Stimulated activated CD4-positive, alpha-beta T cell treated with anti-CD3 and anti-CD28 coated beads, Interleukin-15, amount 100 ng/mL, for 24 hours (primary cell): ENCODE data around the gene ADARB2.

Source experiments
- DNase-seq: peaks from one replicate; pipeline ENCODE4 v3.0.0-alpha.2; 2020

ADARB2 gene

DNA sequence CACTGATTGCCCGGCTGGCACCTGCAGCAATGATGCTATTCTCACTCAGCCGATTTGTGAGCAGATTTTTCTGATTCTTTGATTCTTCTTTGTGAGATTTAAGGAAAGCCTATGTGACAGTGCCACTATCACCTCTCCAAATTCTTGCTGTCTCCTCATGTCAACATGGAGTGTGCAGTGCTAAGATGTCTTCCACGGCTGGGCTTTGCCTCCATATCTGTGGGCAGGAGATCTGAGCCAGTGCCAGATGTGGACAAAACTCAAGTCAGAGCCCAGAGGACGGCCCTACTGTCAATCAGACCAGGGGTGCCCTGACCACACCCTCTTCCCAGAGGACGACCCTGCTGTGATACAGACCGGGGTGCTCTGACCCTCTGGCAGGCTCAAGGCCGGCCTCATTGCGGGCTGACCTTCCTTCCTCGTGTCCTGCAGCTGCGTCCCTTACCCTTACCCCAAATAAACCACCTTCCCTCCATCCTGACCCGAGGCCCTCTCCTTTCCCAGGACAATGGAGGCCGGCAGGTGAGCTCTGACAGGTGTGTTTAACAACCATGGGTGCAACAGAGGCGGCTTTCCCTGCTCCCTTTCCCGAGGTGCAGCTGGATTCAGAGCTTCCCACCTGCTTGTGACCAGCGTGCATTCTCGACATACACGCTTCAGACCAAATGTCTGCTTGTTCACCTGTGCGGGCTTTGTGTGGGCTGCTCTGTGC lies 221.4 kb downstream of the ADARB2 start:
- DNase-seq = no peak

DNA sequence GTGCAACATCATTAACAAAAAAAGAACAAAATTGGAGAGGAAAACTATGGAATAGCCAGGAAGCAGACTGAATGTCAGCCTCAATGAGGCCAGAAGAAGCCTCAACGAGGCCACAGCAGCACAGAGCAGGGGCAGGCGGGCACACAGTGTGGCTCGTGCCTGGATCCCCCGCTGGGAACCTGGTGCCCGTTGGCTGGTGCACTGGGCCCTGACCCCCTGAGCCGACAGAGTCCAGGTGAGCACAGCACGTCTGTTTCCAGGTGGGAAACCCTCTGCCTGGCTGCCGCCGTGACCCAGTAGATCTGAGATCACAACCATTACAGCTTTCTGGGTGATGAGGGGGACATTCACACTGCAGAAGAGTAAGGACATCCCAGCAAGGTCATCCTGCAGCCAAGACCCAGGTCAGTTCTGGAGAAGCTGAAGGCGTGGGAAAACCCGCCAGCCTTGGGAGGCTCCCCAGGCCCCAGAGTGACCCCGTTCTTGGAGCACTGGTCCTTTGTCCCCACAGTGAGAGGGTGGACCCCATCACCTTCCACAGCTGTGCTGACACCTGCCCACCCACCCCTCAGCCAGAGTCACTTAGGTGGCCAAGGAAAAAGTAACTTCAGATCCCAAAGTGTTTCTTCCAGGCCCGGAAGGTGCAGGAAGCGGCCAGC lies 222.1 kb downstream of the ADARB2 start:
- DNase-seq = no peak

DNA sequence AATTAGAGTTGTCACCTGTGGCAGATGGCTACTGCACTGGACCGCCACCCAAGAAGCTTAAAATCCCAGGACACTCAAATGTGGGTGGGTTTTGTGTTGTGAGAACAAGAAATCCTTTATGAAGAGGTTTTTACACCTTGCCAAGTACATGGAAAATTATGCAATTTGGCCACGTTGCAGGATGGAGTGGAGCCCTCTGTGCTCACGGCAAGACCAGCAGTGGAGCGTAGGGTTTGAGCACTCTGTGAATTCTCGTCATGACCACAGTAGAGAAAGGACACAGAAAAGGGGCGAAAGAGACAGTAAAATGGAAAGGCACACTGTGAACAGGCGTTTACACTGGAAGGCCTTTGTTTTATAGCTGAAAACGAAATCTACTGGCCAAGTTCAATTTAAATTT lies 222.6 kb downstream of the ADARB2 start:
- no peak for DNase-seq

DNA sequence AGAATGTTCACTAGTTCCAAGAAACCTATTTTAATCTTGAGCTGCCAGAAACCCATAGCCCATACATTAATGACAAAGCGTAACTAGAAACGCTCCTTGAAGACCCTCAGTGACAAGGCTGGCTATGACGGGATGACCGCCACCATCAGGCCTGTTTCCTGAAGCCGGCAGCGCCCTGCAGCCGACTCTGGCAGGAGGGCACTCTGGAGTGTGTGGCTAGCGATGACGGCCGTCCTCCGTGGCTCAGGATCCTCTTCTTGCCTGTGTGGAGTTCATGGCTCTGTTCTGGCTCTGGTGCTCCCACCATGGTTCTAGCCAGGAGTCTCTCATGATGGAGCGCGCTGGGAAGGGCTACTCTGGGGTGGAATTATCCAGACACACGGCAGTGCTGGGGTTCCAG lies 224.1 kb downstream of the ADARB2 start:
- DNase-seq = no peak

DNA sequence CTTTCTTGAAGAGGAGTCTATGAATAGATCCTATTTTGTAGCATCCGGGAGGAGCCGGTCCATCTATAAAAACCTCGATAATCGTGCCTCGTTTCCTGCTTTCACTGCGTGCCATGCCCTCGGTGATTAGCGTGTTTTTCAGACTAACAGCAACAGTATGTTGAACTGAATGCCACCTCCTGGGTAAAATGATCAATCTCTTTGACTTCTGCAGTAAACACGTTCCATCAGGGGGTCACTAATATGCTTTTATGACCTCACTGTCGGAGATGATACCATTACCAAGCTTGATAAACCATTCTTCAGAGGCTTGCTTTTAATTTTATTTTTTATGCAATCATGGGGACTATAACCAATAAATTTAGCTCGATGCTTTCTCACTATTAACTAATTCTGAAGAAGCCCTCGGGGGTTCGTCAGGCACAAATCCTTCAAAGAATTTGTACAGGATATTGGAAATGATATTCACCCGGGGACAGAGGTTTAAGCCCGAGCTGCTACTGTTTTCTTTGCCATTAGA lies 228.3 kb downstream of the ADARB2 start:
- DNase-seq = no peak

DNA sequence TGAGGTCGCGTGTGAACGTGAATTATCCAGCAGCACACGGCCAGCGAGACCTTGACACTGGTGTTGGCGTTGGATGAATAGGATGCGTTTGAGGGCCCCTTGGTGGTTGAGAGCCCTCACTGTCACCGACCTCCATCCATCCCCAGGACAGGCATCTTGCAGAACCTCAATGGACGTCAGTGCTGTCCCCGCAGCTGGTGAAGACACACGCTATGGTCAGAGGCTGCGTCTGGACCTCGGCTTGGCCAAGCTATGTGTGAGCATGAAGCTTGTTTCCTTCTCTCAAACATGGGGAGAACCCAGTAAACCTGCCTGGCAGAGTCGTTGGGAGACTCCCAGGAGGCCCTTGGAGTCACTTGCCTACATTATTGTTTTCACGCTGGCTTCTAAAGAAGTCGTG lies 229.2 kb downstream of the ADARB2 start:
- DNase-seq = no peak

DNA sequence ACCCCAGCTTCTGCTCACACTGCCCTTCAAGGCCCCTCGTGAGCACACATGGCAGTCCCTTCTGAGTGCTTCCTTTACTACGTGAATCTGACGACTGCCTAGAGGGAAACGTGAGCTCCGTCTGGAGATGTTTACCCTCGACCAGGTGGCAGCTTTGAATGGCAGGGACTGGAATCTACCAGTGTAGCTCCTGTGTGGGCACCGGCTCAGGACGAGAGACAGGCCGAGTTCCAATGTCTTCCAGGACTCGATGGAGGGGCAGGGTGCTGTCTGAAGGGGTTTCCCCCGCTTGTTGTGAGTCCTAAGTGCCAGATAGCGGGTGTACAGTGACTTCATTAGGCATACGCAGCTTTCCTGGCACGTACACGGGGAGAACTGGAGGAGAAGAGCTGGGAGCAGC lies 229.9 kb downstream of the ADARB2 start:
- no peak for DNase-seq

DNA sequence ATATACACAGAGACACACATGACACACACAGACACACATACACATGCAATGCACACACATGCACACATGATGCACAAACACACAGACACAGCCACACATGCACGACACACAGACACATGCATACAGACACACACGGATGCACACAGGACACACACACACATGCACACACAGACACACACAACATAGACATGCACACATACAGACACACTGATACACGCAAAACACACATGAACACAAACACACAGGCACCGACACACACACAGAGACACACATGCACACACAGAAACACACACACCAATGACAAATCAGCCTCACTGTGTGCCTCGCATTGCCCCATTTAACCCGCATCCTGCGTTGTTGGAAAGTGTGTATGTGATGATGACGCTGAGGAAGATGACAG lies 232.4 kb downstream of the ADARB2 start:
- no peak for DNase-seq

DNA sequence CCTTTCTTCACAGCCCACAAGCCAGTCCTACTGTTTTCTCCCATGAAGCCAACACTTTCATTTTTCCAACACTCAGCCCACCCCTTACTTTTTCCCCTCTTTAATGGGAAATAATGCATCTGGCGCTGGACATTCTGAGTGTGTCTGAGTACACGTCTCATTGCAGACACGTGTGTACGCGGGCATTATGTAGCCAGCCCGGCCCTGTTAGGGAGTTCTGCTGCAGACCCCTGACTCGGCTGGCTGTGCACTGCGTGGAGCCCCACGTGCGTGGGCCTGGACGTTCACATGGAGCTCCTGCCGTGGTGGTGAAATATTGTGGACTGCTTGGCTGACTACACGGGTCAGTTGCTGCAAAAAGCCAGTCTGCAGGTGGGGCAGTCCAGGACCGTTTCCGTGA lies 233.0 kb downstream of the ADARB2 start:
- DNase-seq = no peak

DNA sequence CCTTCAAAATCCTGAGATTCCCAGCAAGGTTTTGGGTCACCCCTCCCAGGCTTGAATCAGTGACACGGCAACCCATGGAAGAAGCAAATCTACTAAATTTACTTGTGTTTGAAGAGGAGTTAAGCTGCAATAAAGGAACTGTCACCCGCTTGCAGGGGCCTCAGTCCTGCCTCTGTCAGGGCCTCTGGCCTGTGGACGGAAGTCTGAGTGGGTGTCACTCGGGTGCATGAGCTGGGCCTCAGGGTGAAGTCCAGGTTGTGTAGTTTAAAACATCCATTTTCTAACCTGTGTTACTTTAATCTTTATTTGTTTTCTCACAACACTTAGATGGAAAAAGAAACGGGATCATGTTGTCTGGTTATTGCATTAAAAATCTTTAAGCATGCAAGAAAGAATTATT lies 234.9 kb downstream of the ADARB2 start:
- no peak for DNase-seq

DNA sequence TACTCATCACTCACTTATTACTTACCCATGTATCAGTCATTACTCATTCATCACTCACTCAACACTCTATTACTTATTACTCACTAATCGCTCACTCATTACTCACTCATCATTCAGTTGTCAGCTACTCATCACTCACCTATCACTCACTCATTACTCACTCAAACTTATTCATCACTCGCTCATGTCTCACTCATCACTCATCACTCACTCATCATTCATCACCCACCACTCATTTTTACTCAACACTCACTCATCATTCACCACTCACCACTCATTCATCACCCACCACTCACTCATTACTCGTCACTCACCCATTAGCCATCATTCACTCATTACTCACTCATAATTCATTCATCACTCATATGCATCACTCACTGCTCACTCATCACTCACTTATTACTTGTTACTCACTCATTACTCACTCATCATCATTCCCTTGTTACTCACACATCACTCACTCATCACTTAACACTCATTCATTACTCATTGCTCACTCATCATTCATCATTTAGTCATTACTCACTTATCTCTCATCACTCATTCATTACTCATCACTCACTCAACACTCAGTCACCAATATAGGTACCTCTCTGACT lies 237.9 kb downstream of the ADARB2 start:
- DNase-seq = no peak

DNA sequence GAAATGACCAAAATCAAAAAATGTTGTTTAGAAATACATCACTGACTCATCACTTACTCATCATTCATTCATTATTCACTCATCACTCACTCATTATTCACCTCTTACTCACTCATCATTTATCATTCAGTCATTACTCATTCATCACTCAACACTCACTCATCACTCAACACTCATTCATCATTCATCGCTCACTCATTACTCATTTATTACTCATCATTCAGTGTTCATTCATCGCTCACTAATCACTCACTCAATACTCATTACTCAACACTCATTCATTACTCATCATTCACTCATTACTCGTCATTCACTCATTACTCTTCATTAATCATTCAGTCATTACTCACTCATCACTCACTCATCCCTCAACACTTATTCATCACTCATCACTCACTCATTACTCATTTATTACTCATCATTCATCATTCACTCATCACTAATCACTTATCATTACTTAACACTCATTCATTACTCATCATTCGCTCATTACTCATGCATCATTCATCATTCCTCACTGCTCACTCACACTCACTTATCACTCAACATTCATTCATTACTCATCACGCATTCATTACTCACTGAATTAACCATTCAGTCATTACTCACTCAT lies 238.5 kb downstream of the ADARB2 start:
- DNase-seq = no peak

DNA sequence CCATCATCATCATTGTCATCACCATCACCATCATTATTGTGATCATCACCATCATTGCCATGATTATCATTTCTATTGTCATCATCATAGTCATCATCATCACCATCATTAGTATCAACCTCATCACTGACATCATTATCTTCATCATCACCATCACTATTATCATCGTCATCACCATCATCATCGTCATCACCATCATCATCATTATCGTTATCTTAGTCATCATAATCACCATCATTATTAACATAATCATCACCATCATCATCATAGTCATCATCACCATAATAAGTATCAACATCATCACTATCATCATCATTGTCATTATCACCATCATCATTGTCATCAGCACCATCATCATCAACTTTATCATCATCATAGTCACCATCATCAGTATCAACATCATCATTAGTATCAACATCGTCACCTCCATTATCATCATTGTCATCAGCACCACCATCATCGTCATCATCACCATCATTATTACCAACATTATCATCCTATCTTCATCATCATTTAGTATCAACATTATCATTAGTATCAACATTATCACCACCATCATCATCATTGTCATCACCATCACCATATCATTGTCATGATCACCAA lies 241.3 kb downstream of the ADARB2 start:
- no peak for DNase-seq

DNA sequence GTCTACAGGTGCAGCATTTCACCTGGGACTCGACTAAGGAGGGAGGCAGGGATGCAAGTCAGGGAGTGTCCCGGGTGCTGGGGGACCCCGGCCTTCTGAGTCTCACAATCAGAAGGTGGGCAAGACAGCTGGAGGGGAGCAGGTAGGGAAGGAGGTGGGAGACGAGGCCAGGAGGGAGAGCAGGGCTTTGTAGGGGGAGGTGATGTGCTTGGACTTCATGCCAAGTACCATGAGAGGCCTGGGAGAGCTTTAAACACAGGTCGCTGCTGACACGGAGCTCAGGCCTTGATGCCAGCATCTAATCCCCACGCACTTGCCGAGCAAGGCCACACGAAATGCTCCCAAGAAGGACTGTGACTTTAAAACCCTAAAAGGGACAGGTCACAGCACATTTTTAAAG lies 244.7 kb downstream of the ADARB2 start:
- no peak for DNase-seq

DNA sequence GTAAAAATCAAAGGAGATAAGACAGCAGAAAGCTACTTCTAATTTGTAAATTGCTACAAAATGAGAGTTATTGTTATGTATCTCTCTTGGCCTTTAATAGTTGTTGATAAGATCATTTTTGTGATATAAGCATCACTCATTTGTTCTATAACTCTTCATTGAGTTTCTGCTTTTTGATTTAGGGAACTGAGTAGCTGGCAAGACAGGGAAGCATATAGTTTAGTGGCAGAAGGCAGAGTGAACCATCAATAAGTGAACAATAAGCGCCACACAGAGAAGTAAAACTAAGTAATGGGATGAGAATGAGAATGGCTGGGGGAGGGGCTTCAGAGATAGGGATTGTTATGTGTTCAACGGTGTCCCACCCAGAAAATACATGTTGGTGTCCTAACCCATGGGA lies 245.4 kb downstream of the ADARB2 start:
- DNase-seq = no peak

DNA sequence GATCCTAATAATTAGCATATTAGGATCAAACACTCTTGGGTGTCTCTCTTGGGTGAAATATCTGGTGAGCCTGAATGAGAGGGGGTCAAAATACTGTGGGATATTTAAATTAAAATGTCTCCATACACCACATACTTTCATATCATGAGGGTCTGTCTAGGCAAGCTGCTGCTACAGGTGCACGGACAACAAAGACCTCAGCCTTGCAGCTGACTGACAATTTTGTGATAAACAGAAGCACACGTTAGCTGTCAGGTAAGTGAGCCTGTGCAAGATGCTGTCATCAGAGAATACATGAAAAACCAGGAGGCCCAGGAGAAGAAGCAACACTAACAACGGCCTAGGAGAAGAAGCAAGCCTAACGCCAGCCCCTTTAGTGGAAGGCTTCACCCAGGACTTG lies 247.5 kb downstream of the ADARB2 start:
- DNase-seq = no peak

DNA sequence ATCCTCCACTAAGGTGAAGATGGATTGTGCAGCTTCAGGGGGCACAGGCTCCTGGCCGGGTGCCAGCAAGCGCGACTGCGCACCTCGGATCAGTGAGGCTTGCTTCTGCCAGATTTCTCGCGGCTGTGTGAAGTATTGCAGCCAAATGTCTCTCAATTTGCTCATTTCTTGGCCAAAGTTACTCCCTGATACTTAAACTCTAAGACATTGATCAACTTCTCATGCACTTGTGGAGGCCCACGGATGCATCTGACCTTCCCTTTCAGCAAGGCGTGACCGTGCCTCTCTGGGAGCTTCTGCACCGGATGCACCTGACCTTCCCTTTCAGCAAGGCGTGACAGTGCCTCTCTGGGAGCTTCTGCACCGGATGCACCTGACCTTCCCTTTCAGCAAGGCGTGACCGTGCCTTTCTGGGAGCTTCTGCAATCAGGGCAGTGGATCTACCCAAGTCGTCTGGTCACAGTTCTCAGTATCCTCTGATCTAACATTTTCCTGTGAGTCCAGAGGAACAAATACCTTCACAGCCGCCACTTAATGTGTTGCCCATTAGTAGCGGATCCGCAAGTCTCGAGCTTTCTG lies 248.3 kb downstream of the ADARB2 start:
- DNase-seq = no peak

DNA sequence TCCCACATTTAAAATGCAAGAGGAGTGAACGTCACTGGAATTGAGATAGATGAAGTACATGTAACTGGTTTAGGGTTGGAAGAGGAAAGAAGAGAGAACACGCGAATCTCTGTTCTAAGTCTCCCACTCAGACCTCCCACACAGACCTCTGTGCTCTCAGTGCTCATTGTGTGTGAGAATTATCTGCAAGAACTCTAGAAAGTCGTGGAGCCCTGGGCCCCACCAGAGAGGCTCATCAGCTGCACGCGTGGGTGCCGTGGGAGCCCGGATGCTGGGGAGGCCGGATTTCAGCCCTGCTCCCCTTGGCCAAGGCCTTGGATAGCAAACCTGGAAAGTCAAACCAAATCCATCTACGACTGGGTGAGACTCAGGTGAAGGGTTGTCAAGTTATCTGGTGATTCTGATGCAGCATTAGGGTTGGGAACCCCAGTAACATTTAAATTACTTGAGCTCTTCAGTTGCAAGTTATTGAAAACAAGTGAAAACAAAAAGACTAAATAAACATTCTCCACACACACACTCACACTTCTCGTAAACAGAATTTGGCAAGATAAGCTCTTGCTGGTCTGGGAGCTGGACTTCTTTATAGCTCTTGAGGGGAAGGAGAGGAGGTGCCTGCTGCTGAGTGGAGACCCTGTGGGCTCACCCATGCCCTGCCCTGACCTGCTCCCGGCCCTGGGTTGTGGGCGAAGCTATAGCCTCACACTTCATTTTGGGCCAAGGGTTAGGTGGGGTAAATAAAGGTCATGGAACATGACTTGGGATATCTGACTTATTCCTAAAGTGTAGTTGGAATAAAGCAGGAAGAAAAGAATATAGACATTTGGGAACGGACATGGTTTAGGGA lies 250.3 kb downstream of the ADARB2 start:
- DNase-seq = no peak

DNA sequence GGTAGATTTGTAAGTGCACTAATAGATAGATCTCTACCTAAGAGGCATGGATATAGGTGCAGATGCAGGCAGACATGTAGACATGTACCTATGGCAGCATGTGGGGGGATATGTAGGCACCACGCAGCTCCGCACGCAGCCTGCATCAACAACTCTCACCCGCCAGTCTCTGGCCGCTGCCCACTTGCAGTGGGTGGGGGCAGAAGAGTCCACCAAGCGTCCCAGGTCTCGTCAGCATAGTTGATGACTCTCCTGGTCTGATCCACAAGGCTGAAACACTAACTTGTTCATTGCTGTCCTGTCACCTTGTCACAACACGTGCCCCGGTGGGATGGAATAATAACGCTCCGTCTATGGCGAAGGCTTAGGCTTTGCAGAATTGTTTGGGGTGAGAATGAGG lies 252.0 kb downstream of the ADARB2 start:
- no peak for DNase-seq

DNA sequence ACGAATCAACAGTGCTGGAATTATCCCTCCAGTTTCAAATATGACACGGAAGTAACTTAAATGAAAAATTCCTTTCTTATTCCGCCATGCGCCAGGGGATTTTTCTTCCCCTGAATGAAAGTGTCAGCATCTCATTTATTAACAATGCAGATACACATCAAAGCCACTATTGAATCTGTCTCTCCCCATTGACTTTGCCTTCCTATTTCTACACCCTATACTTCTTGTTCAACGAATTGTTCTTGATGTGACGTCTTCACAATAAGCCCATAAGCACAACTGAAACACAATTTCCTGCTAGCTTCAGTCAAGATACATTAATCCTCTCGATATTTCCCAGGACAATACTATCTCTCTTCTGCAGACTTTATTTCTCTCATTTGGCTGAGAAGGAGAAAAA lies 253.5 kb downstream of the ADARB2 start:
- DNase-seq = no peak

DNA sequence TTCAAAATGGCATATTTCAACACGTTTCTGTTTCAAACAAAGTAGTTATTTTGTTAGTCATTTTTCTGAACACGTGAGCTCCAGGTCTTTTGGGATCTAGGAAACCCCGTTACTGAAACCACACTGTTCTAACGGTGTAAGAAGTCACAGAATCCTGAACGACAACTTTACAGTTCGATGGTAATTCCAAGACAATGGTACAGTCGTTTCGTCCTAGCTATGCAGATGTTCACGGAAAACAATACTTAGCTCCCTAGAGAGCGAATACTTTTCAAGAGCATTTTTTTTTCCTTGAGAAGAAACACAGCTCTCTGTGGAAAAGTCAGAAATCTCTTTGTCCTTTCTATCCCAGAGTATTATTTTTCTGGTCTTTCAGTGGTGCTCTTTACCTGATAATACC lies 254.1 kb downstream of the ADARB2 start:
- DNase-seq = no peak

DNA sequence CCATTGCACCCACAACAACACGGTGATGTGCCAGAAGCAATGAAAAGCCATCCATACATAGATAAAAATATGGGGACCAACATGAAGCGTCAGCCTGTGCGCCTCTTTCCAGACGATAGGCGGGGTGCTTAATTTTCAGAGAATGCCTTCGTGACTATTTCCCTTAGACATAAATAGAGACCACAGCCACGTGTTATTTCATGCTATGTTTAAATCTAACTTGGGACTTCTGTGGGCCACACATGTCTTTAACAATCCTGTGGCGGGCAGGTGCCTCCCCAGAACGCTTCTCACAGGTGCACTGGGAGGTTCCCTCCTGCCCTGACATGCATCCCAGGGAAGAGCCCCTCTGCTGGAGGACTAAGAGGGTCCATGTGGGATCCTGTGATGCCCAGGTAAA lies 259.7 kb downstream of the ADARB2 start:
- DNase-seq = no peak
